Measurements from ENCODE around the gene CORIN.
A peak's percentile ranks its signal among the peaks of the same experiment; 100 is the strongest.
"Not testable (repeated sequence)": the region's sequence is repeated elsewhere in the genome, so short reads cannot be mapped to it uniquely, and the experiment has no call there.

Gene CORIN

DNA sequence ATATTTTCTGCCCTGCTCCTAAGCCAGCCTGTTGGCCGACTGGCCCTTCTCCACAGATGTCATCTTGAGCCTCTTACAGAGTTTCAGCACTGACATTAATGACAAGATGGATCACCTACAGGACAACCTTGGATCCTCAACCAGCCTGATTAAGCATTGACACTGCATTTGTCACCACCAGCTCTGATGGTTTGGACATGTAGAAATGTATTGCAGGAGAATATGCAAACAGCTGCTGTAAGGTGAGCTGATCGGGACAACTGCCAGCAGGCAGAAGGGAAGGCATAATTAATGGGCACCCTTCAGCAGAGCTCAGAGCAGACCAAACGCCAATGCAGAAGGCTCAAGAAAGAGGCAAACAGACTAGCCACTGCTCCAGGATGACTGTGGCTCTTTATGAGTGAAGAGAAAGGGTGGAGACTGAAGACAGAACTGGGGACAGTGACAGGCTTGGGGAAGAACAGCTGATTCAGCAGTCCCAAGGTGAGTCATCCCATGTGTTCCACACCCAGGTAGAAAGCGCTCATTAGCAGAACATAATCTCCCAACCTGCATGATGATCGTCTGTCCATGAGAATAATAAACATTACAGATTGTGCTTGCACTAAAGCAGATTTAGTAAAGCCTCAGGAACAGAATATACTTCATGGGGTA lies 6.7 kb downstream of the CORIN start:
- DNase-seq = peak; percentile 58

GRCh38 chr4:47830265-47831025 lies 7.4 kb downstream of the CORIN start:
- no peak for DNase-seq

- DNase-seq = no peak
Measured at GRCh38 chr4:47829438-47829837, 8.4 kb downstream of the CORIN start.

DNA sequence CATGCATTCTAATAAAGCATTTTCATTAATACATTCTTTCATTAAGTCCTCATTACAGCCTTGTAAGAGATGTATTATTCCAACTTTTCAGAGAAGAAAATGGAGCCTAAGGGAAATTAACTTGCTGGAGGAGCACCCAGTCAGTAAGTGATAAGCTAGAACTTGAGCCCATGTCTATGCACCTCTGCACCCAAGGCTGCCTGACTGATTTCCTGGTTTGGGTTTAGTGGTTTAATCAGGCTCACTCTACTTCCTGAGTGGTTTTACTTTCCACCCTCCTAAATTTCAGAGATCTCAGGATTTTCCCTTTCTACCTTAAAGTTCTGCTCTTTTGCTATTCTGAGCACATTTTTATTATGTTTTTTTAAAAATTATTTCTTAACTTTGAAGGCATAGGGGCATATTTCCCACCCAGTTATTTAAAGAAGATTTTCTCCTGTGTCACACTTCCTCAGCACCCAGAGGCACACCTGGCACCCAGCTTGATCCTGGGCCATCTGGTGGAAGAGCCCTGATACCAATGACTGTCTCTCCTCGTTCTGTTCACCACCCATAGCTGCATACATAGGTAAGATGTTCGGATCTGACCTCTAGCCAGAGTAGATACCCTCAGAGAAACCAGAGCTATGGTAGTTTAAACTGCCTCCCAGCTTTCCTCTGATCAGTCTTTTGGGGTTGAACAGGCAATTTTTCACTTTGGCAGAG lies 10.4 kb downstream of the CORIN start:
- no peak for DNase-seq

GRCh38 chr4:47824840-47825239 lies 13.0 kb downstream of the CORIN start:
- DNase-seq = no peak

DNA sequence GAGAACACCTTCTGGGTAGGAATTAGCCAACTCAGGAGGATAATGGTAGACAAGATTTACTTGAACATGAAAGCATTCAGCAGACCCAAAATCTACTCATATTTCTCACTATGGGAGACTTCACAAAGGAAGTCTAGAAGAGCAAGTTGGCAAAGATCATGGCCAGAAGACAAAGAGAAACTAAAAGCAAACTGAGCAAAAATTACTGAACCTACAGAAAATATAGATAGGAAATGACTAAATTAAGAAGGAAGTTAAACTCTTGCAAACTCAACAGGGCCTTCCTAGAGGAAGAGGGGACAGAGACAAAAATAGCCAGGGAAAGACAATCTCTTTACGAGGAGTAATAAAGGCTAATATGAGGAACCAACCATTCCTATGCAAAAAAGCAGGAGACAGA lies 18.7 kb downstream of the CORIN start:
- no peak for DNase-seq

DNA sequence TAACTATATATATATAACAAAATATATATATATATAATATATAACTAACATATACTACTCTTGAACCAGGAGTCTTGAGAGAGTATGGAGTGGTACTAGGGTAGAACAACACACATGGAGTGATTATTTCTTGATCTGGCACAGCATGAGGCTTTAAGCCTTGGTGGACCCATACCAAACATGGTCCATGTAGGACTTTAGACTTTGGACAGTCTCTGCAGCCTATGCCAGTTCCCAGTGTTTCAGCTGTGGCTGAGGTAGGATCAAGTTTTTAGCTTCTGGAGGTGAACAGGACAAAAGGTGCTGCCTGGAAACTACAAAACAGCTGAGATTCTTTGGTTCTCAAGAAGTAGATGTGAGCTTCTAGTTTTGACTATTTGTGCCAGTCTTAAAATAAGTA lies 20.6 kb downstream of the CORIN start:
- DNase-seq = no peak

- DNase-seq = no peak
Measured at GRCh38 chr4:47816748-47817147, 21.1 kb downstream of the CORIN start.

- DNase-seq = no peak
Measured at GRCh38 chr4:47814618-47815295, 23.1 kb downstream of the CORIN start.

- no peak for DNase-seq
Measured at GRCh38 chr4:47809654-47810203, 28.1 kb downstream of the CORIN start.

GRCh38 chr4:47804598-47804997 lies 33.3 kb downstream of the CORIN start:
- no peak for DNase-seq

GRCh38 chr4:47801481-47802002 lies 36.3 kb downstream of the CORIN start:
- DNase-seq = no peak

GRCh38 chr4:47798165-47798564 lies 39.7 kb downstream of the CORIN start:
- no peak for DNase-seq

DNA sequence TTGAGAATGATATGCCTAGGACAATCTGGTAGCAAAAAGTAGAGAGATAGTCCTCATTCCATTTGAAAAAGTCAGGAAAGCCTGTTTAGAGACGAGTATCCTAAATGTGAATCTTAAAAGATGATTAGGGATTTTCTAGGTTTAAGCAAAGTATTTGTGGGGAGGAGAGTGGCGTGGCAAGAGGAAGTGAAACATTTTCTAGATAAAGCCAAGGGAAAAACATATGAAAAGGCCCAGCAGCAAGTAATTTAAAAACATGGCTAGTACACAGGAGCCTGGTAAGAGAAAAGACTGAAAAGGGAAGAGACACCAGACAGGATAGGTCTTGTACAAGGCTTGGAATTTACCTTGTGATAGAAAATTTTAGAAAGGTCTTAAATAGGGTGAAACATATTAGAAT lies 45.9 kb downstream of the CORIN start:
- no peak for DNase-seq

DNA sequence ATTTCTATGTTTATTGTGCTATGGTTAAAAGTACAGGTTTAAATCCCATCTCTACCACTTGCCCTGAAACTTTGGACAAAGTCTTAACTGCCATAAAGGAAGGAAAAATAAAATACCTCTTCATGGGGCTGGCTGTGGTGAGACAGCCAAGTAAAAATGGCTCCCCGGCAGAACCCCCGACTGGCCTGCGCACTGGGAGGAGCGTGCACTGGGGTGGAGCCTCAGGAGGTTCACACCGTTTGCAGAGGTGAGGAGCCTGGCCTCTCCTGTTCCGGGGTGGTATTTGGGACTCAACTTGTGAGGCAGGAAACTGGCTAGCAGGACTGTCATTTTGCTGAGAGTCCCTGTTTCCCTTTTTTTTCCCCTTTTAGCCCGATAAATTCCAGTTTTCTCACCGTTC lies 47.8 kb downstream of the CORIN start:
- no peak for DNase-seq

DNA sequence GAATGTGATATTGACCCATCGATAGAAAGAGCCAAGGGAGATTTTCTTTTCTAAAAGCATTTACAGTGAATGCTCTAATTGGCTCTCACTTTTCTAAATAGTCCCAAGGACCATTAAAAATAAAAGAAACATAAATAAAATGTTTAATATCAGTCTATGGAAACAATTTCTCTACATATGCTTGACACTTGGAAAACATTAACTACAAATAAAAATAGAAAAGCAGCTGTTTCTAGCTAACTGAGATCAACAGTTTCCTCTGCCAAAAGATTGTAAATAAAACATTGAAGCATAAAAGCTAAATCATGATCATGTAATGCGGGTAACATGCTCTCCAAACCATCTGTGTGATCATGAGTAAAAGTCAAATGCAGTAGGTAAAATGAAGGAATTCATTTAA lies 49.7 kb downstream of the CORIN start:
- no peak for DNase-seq

DNA sequence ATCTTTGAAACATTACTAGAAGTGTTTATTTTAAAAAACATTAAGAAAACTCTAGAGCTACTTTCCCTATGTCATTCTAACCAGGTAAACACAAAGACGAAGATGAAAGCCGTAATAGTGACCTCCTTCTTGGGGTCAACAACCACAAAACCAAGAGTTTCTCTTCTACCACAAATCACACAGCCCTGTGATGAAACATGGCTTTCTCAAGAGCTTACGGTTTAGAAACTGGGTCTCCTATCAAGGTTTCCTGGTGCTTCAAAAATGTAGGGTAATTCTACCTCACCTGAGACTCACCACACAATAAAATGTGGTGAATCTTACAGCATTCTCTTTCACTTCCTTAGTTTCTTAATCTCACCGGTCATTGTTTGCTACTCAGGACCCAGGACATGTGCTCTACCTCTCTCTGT lies 50.9 kb downstream of the CORIN start:
- DNase-seq = no peak

- DNase-seq = no peak
Measured at GRCh38 chr4:47785153-47785552, 52.7 kb downstream of the CORIN start.

GRCh38 chr4:47784222-47784621 lies 53.6 kb downstream of the CORIN start:
- no peak for DNase-seq

DNA sequence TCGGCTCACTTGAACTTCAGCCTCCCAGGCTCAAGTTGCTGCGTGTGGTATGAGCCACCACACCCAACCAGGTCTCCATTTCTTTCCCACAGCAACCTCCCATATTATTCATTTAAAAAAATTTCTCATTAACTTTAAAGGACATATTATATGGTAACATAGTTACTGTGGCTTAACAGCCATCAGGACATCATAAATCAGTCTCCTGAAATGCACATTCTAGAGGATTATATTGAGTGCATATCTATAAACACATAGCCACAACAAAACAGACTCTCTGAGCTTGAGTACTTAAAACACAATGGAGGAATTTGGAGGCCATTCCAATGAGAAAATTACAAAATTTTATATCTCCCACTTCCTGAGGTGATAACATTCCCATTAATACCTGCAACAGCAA lies 61.5 kb downstream of the CORIN start:
- no peak for DNase-seq

- no peak for DNase-seq
Measured at GRCh38 chr4:47774079-47774478, 63.8 kb downstream of the CORIN start.

DNA sequence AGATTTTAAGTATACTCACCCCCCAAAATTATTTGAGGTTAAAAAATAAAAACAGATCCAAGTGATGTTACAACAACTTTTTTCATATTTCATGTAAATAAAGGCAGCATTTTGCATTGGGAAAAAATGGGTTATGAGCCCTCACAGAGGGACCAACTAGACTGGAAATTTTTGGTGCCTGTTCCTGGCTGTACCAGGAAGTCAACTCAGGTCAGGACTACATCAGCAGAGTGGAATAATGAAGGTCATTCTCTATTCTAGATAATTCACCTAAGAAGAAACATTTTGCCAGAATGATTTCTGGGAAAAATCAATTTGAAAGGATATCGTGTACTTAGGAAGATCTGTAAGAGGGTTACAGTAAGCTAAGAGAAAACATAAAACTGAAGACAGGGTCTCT lies 66.8 kb downstream of the CORIN start:
- no peak for DNase-seq

GRCh38 chr4:47767956-47768355 lies 69.9 kb downstream of the CORIN start:
- DNase-seq = not testable (repeated sequence)
